ACC112 (cell line): Measurements from ENCODE around the gene TRPM2.
"Not testable (repeated sequence)": the region's sequence is repeated elsewhere in the genome, so short reads cannot be mapped to it uniquely, and the experiment has no call there.

ENCODE experiments used
- H2AFZ ChIP-seq: fragments of 200-600 bp; sonication (generic); one replicate; pipeline ENCODE4 v1.6.0; 2017; ENCODE audit warnings: antibody characterized with exemption, low read length; ENCODE audit not compliant: unreplicated experiment
- H3K27ac ChIP-seq: fragments of 200-600 bp; sonication (generic); 2 replicates; pipeline ENCODE4 v1.5.1; 2014; ENCODE audit warnings: low read depth, mild to moderate bottlenecking, antibody characterized with exemption, low read length, moderate library complexity
- H3K27me3 ChIP-seq: fragments of 200-600 bp; sonication (generic); 2 replicates; pipeline ENCODE4 v1.6.1; 2014; ENCODE audit warnings: mild to moderate bottlenecking, antibody characterized with exemption, low read length, moderate library complexity, mixed read lengths; ENCODE audit not compliant: insufficient read depth
- H3K36me3 ChIP-seq: fragments of 200-600 bp; sonication (generic); 2 replicates; pipeline ENCODE4 v1.6.1; 2016; ENCODE audit warnings: mild to moderate bottlenecking, antibody characterized with exemption, low read length, moderate library complexity, mixed read lengths; ENCODE audit not compliant: insufficient read depth
- H3K4me1 ChIP-seq: fragments of 200-600 bp; sonication (generic); one replicate; pipeline ENCODE4 v1.6.1; 2016; ENCODE audit warnings: low read length, mixed read lengths; ENCODE audit not compliant: insufficient read depth, unreplicated experiment, control insufficient read depth
- H3K4me3 ChIP-seq: fragments of 200-600 bp; sonication (generic); 2 replicates; pipeline ENCODE4 v1.5.1; 2014; ENCODE audit warnings: mild to moderate bottlenecking, low read depth, low read length
- H3K79me2 ChIP-seq: fragments of 200-600 bp; sonication (generic); one replicate; pipeline ENCODE4 v1.6.0; 2016; ENCODE audit warnings: low read length; ENCODE audit not compliant: control insufficient read depth, unreplicated experiment, insufficient read depth

The TRPM2 gene

DNA sequence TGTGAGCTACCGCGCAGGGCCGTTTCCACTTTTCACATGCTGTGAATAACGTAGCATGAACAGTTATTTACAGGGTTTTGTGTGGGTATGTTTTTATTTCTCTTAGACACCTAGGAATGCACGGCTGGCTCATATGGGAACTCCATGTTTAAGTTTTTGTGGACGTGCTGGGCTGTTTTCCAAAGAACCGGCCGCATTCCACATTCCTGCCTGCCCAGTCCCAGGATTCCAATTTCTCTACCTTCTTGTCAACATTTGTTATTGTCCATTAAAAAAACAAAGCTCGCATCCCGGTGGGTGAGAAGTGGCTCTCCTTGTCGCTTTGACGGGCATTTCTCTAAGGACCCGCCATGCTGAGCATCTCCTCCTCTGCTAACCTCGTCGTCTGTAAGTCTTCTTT lies 54.8 kb downstream of the TRPM2 start:
- no peak overlapping the region for H3K4me3 ChIP-seq
- no peaks in the 10 kb centered on the region for H3K36me3 ChIP-seq
- H3K4me1 ChIP-seq, result no peaks in the 10 kb centered on the region
- H2AFZ ChIP-seq, result no peak overlapping the region
- no peaks in the 10 kb centered on the region for H3K27me3 ChIP-seq
- no peaks in the 10 kb centered on the region for H3K79me2 ChIP-seq
- no peak overlapping the region for H3K27ac ChIP-seq

DNA sequence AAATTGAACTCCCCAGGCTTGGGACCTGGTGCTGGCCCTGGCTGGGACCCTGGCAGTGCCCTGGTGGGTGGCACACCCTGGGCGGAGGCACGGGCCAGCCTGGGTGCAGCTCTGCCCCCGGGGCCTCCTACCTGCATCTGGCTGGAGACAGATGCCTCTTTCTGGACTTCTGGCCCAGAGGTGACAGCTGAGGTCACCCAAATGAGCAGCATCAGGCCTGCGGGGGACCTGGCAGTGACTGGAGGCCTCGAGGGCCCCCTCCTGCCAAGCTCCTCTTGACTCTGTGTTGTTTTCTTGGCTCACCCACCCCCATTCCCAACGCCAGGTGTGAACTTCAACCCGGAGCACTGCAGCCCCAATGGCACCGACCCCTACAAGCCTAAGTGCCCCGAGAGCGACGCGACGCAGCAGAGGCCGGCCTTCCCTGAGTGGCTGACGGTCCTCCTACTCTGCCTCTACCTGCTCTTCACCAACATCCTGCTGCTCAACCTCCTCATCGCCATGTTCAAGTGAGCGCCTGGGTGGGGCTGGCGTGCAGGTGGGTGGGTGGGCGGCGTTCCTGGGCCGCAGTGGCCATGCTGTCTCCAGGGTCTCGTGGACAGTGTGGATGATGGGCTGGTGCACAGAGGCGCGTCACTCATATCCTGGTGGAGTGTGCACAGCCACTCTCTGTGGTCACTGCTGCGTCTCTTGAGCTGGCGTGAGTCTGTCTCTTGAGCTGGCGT lies 60.3 kb downstream of the TRPM2 start:
- H3K27me3 ChIP-seq, result peaks cover 8% of the 10 kb centered on the region; the same call in 1 of the 2 replicates
- no peaks in the 10 kb centered on the region for H3K36me3 ChIP-seq
- H3K4me3 ChIP-seq, result no peak overlapping the region
- H3K4me1 ChIP-seq, result no peaks in the 10 kb centered on the region
- H3K79me2 ChIP-seq, result no peaks in the 10 kb centered on the region
- no peak overlapping the region for H2AFZ ChIP-seq
- H3K27ac ChIP-seq, result no peak overlapping the region

- Histone ChIP-seq H2AFZ (no peak overlapping the region), H3K79me2 (no peaks in the 10 kb centered on the region), H3K4me1 (no peaks in the 10 kb centered on the region), H3K27ac (no peak overlapping the region), H3K36me3 (no peaks in the 10 kb centered on the region), H3K4me3 (no peak overlapping the region), H3K27me3 (peaks cover 8% of the 10 kb centered on the region; the same call in 1 of the 2 replicates)
These were observed 61.1 kb downstream of the TRPM2 start for GRCh38 chr21:44414291-44415072.

GRCh38 chr21:44415073-44416025 lies 61.9 kb downstream of the TRPM2 start:
- Histone ChIP-seq H3K36me3 (no peaks in the 10 kb centered on the region), H3K27me3 (peaks cover 8% of the 10 kb centered on the region; the same call in 1 of the 2 replicates), H2AFZ (no peak overlapping the region), H3K4me3 (no peak overlapping the region), H3K27ac (no peak overlapping the region), H3K79me2 (no peaks in the 10 kb centered on the region), H3K4me1 (no peaks in the 10 kb centered on the region)

DNA sequence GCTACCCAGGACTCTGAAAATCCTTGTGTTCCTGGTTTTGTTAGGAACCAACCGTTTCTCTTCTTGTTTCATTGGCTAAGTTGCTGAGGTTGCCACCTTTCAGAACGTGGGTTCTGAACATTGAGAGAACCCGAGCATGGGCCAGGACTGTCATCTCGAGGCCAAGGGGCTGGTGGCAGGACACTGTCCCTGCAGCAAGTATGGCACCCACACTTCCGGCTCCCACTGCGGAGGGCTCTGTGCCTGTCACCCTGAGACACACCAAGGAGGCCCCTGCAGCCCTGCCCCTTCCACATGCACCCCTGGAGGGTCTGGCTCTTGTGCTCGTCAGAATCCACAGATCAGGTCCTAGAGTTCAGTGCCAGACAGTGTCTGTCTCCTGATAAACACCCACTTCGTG lies 62.8 kb downstream of the TRPM2 start:
- H2AFZ ChIP-seq, result no peak overlapping the region
- peaks cover 8% of the 10 kb centered on the region; the same call in 1 of the 2 replicates for H3K27me3 ChIP-seq
- no peaks in the 10 kb centered on the region for H3K36me3 ChIP-seq
- H3K27ac ChIP-seq, result no peak overlapping the region
- H3K4me3 ChIP-seq, result no peak overlapping the region
- H3K79me2 ChIP-seq, result no peaks in the 10 kb centered on the region
- no peaks in the 10 kb centered on the region for H3K4me1 ChIP-seq

DNA sequence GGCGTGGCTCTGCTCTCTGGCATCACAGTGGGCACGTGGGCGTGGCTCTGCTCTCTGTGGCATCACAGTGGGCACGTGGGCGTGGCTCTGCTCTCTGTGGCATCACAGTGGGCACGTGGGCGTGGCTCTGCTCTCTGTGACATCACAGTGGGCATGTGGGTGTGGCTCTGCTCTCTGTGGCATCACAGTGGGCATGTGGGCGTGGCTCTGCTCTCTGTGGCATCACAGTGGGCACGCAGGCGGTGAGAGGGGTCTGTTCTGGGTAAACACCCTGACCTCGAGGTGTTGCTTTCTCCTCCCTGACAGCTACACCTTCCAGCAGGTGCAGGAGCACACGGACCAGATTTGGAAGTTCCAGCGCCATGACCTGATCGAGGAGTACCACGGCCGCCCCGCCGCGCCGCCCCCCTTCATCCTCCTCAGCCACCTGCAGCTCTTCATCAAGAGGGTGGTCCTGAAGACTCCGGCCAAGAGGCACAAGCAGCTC lies 64.2 kb downstream of the TRPM2 start:
- H3K36me3 ChIP-seq, result not testable (repeated sequence)

GRCh38 chr21:44418108-44418875 lies 64.9 kb downstream of the TRPM2 start:
- no peaks in the 10 kb centered on the region for H3K79me2 ChIP-seq
- H3K36me3 ChIP-seq, result no peaks in the 10 kb centered on the region
- H3K4me3 ChIP-seq, result no peak overlapping the region
- H3K27me3 ChIP-seq, result peaks cover 8% of the 10 kb centered on the region; the same call in 1 of the 2 replicates
- no peaks in the 10 kb centered on the region for H3K4me1 ChIP-seq
- no peak overlapping the region for H2AFZ ChIP-seq
- no peak overlapping the region for H3K27ac ChIP-seq

More for the DNA sequence above, 64.2 kb downstream of the TRPM2 start:
- not testable (repeated sequence) for H2AFZ ChIP-seq, H3K79me2 ChIP-seq, H3K4me3 ChIP-seq, H3K4me1 ChIP-seq, H3K27ac ChIP-seq, H3K27me3 ChIP-seq

GRCh38 chr21:44418876-44419230 lies 65.4 kb downstream of the TRPM2 start:
- Histone ChIP-seq H3K4me1 (no peaks in the 10 kb centered on the region), H2AFZ (no peak overlapping the region), H3K36me3 (no peaks in the 10 kb centered on the region), H3K27ac (no peak overlapping the region), H3K27me3 (peaks cover 8% of the 10 kb centered on the region; the same call in 1 of the 2 replicates), H3K4me3 (no peak overlapping the region), H3K79me2 (no peaks in the 10 kb centered on the region)

GRCh38 chr21:44419679-44420078 lies 66.3 kb downstream of the TRPM2 start:
- Histone ChIP-seq H3K4me3 (no peak overlapping the region), H3K36me3 (no peaks in the 10 kb centered on the region), H3K79me2 (no peaks in the 10 kb centered on the region), H3K27me3 (peaks cover 8% of the 10 kb centered on the region; the same call in 1 of the 2 replicates), H3K4me1 (no peaks in the 10 kb centered on the region), H3K27ac (no peak overlapping the region), H2AFZ (no peak overlapping the region)
